ENCODE measurements around the gene CAPN15. TPM values are rescaled to one million over a fixed set of nuclear protein-coding genes. Genes with fewer than 3 reads are reported as not detected.

CAPN15 gene
- total RNA-seq, 1 donor from 2014 or later = 60.3 TPM

DNA sequence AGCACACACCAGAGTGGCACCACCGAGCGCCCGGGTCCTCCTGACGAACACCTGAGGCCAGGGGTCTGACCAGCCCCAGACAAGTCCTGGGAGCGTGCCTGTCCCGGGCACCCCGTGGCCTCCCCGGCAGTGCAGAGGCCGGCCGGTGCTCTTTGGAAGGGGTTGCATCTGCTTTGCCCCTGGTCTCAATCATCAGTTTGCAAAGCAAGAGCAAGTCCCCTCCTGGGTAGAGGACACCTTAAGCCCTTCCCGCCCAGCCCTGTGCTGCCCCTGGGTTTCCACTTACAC lies 11.6 kb upstream of the CAPN15 start:
- H3K36me3 Mint-ChIP-seq (ENCODE audit: low read depth) = peaks cover 2% of the 10 kb centered on the region

DNA sequence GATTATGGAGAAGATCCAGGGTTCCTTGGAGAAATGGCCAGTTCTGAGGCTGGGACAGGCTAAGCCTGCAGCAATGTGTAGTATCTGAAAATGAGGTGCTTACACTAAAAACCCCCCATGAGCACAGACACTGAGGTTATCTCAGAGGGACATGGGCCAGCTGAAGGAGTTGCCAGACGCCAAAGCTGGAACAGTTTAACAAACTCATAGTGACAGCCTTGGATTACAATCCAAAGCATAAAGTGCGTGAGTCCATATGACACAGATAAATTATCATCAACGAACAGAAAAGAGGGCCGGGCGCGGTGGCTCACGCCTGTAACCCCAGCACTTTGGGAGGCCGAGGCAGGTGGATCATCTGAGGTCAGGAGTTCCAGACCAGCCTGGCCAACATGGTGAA lies 11.2 kb upstream of the CAPN15 start:
- no peaks in the 10 kb centered on the region for H3K27me3 Mint-ChIP-seq (ENCODE audit: low read depth)
- H3K4me3 Mint-ChIP-seq = peak overlapping the region; percentile 31
- H3K36me3 Mint-ChIP-seq (ENCODE audit: low read depth) = peaks cover 2% of the 10 kb centered on the region
- TF ChIP-seq, protein P1, sequence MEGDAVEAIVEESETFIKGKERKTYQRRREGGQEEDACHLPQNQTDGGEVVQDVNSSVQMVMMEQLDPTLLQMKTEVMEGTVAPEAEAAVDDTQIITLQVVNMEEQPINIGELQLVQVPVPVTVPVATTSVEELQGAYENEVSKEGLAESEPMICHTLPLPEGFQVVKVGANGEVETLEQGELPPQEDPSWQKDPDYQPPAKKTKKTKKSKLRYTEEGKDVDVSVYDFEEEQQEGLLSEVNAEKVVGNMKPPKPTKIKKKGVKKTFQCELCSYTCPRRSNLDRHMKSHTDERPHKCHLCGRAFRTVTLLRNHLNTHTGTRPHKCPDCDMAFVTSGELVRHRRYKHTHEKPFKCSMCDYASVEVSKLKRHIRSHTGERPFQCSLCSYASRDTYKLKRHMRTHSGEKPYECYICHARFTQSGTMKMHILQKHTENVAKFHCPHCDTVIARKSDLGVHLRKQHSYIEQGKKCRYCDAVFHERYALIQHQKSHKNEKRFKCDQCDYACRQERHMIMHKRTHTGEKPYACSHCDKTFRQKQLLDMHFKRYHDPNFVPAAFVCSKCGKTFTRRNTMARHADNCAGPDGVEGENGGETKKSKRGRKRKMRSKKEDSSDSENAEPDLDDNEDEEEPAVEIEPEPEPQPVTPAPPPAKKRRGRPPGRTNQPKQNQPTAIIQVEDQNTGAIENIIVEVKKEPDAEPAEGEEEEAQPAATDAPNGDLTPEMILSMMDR (conservative IDR thresholded peaks at IDR 0.05) = no peak
- H3K27ac Mint-ChIP-seq (ENCODE audit: unreplicated experiment) = no peak overlapping the region
- no peaks in the 10 kb centered on the region for H3K9me3 Mint-ChIP-seq
- H3K4me1 Mint-ChIP-seq = no peaks in the 10 kb centered on the region
- DNase-seq (ENCODE audit: low read depth, low spot score) = no peak

More for the DNA sequence above, 11.6 kb upstream of the CAPN15 start:
- Mint-ChIP-seq H3K9me3 (no peaks in the 10 kb centered on the region), H3K27ac (ENCODE audit: unreplicated experiment) (no peak overlapping the region), H3K4me1 (no peaks in the 10 kb centered on the region), H3K4me3 (no peak overlapping the region), H3K27me3 (ENCODE audit: low read depth) (no peaks in the 10 kb centered on the region)
- no peak for DNase-seq (ENCODE audit: low read depth, low spot score)
- TF ChIP-seq, protein P1 (conservative IDR thresholded peaks at IDR 0.05) = no peak

DNA sequence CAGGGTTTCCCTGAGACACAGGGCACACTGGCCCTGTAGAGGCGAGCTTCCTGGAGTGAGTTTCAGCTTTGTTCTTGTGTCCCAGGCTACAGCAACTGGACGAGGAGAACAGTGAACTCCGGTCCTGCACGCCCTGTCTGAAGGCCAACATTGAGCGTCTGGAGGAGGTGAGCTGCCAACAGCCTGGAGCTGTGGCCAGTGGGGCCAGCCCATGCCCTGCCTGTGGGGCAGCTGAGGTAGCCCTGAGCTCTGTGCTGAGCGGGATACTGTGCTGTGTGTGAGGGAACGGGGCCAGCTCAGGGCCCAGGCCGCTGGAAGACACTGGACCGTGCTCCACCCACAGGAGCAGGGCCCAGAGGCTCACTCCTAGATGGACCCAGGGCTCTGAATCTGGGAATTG lies 8.7 kb upstream of the CAPN15 start:
- Mint-ChIP-seq H3K4me1 (no peaks in the 10 kb centered on the region), H3K27me3 (ENCODE audit: low read depth) (no peaks in the 10 kb centered on the region), H3K9me3 (no peaks in the 10 kb centered on the region), H3K27ac (ENCODE audit: unreplicated experiment) (no peak overlapping the region), H3K4me3 (no peak overlapping the region), H3K36me3 (ENCODE audit: low read depth) (peaks cover 2% of the 10 kb centered on the region)
- TF ChIP-seq, protein P1 (conservative IDR thresholded peaks at IDR 0.05) = no peak
- no peak for DNase-seq (ENCODE audit: low read depth, low spot score)

DNA sequence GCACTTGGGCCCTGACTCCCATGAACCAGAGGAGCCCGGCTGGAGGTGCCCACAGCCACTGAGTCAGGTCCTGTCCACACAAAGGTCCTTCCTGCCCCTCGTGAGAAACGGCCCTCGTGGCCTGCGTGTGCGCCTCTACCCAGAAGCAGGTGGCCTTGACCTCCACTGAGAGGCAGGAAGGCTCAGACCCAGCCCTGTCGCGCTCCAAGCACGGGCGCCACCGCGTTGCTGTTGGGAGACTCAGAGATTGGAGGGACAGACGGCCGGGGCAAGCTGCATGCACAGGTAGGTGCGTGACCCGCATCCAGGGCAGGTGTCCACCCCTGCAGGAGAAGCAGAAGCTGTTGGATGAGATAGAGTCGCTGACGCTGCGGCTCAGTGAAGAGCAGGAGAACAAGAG lies 8.1 kb upstream of the CAPN15 start:
- TF ChIP-seq, protein P1 (conservative IDR thresholded peaks at IDR 0.05) = no peak
- Mint-ChIP-seq H3K4me3 (peak overlapping the region; percentile 41), H3K4me1 (no peaks in the 10 kb centered on the region), H3K9me3 (no peaks in the 10 kb centered on the region), H3K36me3 (ENCODE audit: low read depth) (peaks cover 2% of the 10 kb centered on the region), H3K27me3 (ENCODE audit: low read depth) (no peaks in the 10 kb centered on the region), H3K27ac (ENCODE audit: unreplicated experiment) (no peak overlapping the region)
- no peak for DNase-seq (ENCODE audit: low read depth, low spot score)

DNA sequence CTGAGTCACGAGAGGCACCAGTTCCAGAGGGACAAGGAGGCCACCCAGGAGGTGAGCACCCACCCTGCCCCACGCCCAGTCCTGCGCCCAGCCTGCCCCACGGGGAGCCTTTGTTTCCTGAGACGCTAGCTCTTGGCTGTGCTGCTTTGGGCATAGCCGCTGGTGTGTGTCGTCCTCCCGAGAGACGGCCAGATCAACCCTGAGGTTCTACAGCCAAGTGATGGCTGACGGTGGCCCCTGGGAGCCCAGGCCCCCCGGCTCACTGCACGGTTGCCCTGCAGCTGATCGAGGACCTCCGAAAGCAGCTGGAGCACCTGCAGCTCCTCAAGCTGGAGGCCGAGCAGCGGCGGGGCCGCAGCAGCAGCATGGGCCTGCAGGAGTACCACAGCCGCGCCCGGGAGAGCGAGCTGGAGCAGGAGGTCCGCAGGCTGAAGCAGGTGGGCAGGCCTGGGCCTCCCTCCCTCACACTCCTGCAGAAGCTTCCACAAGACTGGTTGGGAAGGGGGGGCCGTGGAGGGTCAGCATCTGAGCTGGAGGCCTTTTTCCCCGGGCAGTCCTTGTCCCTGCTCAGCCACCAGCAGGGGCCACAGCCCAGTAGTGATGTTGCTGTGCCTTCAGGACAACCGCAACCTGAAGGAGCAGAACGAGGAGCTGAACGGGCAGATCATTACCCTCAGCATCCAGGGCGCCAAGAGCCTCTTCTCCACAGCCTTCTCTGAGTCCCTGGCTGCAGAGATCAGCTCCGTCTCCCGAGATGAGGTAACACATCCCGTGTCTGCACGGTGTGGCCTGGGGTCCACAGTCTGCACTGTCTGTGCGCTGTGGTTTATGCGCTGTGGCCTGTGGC lies 7.4 kb upstream of the CAPN15 start:
- H3K27ac Mint-ChIP-seq (ENCODE audit: unreplicated experiment) = no peak overlapping the region
- peak overlapping the region; percentile 41 for H3K4me3 Mint-ChIP-seq
- TF ChIP-seq, protein P1 (conservative IDR thresholded peaks at IDR 0.05) = no peak
- H3K36me3 Mint-ChIP-seq (ENCODE audit: low read depth) = peaks cover 2% of the 10 kb centered on the region
- no peaks in the 10 kb centered on the region for H3K27me3 Mint-ChIP-seq (ENCODE audit: low read depth)
- H3K9me3 Mint-ChIP-seq = no peaks in the 10 kb centered on the region
- no peak for DNase-seq (ENCODE audit: low read depth, low spot score)
- H3K4me1 Mint-ChIP-seq = no peaks in the 10 kb centered on the region

Data from neural crest cell (in vitro differentiated cells).